ENCODE data around the gene CDC42BPB. TPM values are rescaled to one million over a fixed set of nuclear protein-coding genes. Genes with fewer than 3 reads are reported as not detected.

Gene CDC42BPB
- total RNA-seq, 1 experiment from 2014 or later = 103 TPM

GRCh38 chr14:102925646-102926045, 131.7 kb downstream of the CDC42BPB start:
- H4K8ac ChIP-seq (replicated peaks; ENCODE audit: insufficient read length, low read depth, low read length) = no peak overlapping the region
- no peak overlapping the region for H3K23ac ChIP-seq (ENCODE audit: insufficient read length, low read depth, low read length)
- H2BK15ac ChIP-seq (ENCODE audit: low read depth, low read length) = no peak overlapping the region
- H4K5ac ChIP-seq (ENCODE audit: insufficient read length, low read depth, low read length) = no peak overlapping the region
- H3K9ac ChIP-seq (ENCODE audit: extremely low read depth, insufficient read length, low read length) = no peak overlapping the region
- no peak overlapping the region for H4K91ac ChIP-seq (ENCODE audit: insufficient read length, low read depth, low read length)
- no peaks in the 10 kb centered on the region for H3K79me1 ChIP-seq (ENCODE audit: insufficient read depth, low read depth, low read length, poor library complexity, severe bottlenecking)
- H3K27me3 ChIP-seq (ENCODE audit: insufficient read depth, low read length) = peaks cover 36% of the 10 kb centered on the region
- H3K27ac ChIP-seq (ENCODE audit: insufficient read length, low read depth, low read length) = no peak overlapping the region
- no peak overlapping the region for H2AK5ac ChIP-seq (ENCODE audit: insufficient read length, low read length)
- H3K79me2 ChIP-seq (ENCODE audit: insufficient read depth, low read length) = no peaks in the 10 kb centered on the region
- H4K20me1 ChIP-seq (ENCODE audit: control insufficient read depth, insufficient read depth, insufficient read length) = no peaks in the 10 kb centered on the region
- H2BK120ac ChIP-seq (ENCODE audit: low read depth, low read length, poor library complexity, severe bottlenecking) = no peak overlapping the region
- no peak overlapping the region for H3K4ac ChIP-seq (ENCODE audit: low read depth, low read length)
- H3K23me2 ChIP-seq (ENCODE audit: insufficient read length, low read depth, low read length, poor library complexity, severe bottlenecking) = peaks cover 25% of the 10 kb centered on the region
- TF ChIP-seq CTCF (conservative IDR thresholded peaks at IDR 0.05) = no peak
- Mint-ChIP-seq H3K4me3 (peak overlapping the region in 1 of 2 experiments; percentile 30; a peak in 1 of 5 replicates), H3K36me3 (ENCODE audit: insufficient read depth in 1 of 3, low read depth in 3 of 3) (no peaks in the 10 kb centered on the region), H3K4me1 (peaks cover 13 to 19% of the 10 kb centered on the region in 2 experiments), H3K27ac (0 out of 7 replicates have a peak overlapping the region, but pooled peaks of 1 of the 3 experiments have one; percentile 53), H3K27me3 (ENCODE audit: low read depth) (peaks cover 43% of the 10 kb centered on the region), H3K9me3 (no peaks in the 10 kb centered on the region; a peak in 1 of 5 replicates)
- no peak overlapping the region for H3K4me2 ChIP-seq (ENCODE audit: insufficient read depth, insufficient read length, low read length)
- no peaks in the 10 kb centered on the region for H3K4me1 ChIP-seq (ENCODE audit: insufficient read depth, low read length)
- WGBS (ENCODE audit: extremely low coverage, insufficient read length, low lambda C conversion rate) = no CpG with 5 or more reads among the region's 11 CpGs
- no peak overlapping the region for H2AFZ ChIP-seq (ENCODE audit: low read length)
- H3K9me3 ChIP-seq (ENCODE audit: control insufficient read depth, low read depth, low read length) = no peaks in the 10 kb centered on the region
- no peak overlapping the region for H3T11ph ChIP-seq (ENCODE audit: low read length)
- no peak for DNase-seq
- H3K18ac ChIP-seq (ENCODE audit: insufficient read length, low read depth, low read length) = no peak overlapping the region
- H2BK12ac ChIP-seq (ENCODE audit: insufficient read length, low read depth, low read length) = no peak overlapping the region
- no peak overlapping the region for H3K56ac ChIP-seq (ENCODE audit: insufficient read length, low read depth, low read length)
- no peak overlapping the region for H2BK20ac ChIP-seq (ENCODE audit: low read depth, low read length, poor library complexity, severe bottlenecking)
- H2BK5ac ChIP-seq (ENCODE audit: insufficient read length, low read length) = no peak overlapping the region
- H3K14ac ChIP-seq (ENCODE audit: insufficient read depth, low read length) = no peak overlapping the region

All from H9 (cell line).